ENCODE measurements around the gene LRRC9.

DNA sequence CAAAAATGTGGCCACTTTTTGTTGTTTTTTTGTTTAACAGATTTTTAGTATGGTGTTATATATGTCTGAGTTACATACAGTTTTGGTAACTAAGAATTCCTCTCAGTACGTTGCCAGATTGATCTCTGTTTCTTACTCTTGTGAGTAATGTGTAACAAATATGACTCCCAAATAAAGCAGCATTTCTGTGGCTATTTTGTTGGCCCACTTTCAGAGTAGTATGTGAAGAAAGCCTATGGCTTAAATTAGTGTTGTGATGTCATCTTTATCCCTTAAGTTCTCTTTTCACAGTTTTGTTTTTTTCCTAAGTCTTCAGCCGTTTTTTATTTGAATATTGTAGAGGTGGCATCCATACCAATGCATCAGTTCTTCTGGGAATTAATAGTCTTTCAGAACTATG, 182.4 kb downstream of the LRRC9 start:
- TF ChIP-seq CEBPB (IDR thresholded peaks at IDR 0.05) (no peak), TCF12 (IDR thresholded peaks at IDR 0.05; ENCODE audit: low read depth) (no peak), EGR1 (IDR thresholded peaks at IDR 0.05) (no peak), TAF1 (IDR thresholded peaks at IDR 0.05; ENCODE audit: low read depth) (no peak)
